Lower lobe of right lung (tissue), 2 donors: Measurements from ENCODE around the gene GSTO1. TPM values are rescaled to one million over a fixed set of nuclear protein-coding genes. Genes with fewer than 3 reads are reported as not detected.

Source experiments
- ATAC-seq, 2 donors: fragments of 200-7000 bp; cut with Tn5 transposase; one replicate each; pipeline ENCODE4 v1.9.1; 2020 to 2022; ENCODE audit warnings: mild to moderate bottlenecking in 2 of 2, moderate library complexity in 2 of 2
- DNase-seq: peaks from one replicate; pipeline ENCODE4 v3.0.0-alpha.2; 2020
- H3K27ac ChIP-seq: fragments of 200-600 bp; one replicate; pipeline ENCODE4 v1.8.0; 2022
- H3K27me3 ChIP-seq: fragments of 200-600 bp; one replicate; pipeline ENCODE4 v1.8.0; 2022; ENCODE audit warnings: low read depth
- H3K36me3 ChIP-seq: fragments of 200-600 bp; one replicate; pipeline ENCODE4 v1.8.0; 2022; ENCODE audit warnings: mild to moderate bottlenecking
- H3K4me1 ChIP-seq: fragments of 200-600 bp; one replicate; pipeline ENCODE4 v1.8.0; 2022
- H3K4me3 ChIP-seq: fragments of 200-600 bp; one replicate; pipeline ENCODE4 v1.8.0; 2022; ENCODE audit warnings: mild to moderate bottlenecking
- H3K9me3 ChIP-seq: fragments of 200-600 bp; one replicate; pipeline ENCODE4 v1.8.0; 2022
- intact Hi-C: fragments of 100-400 bp; cut with DNase I; formaldehyde crosslinking; loops from one replicate; pipeline ENCODE4 v1.11.0; 2022
- total RNA-seq: library from RNA; stranded (reverse); fragmentation: NEBNext Ultra II Directional; extraction: Animal tissue kit (Norgen Biotek cat#: 25700); gene quantifications from one replicate; pipeline ENCODE4 v1.2.1, GENCODE V29; 2021
- TF ChIP-seq, protein P1 (sequence below): fragments of 200-600 bp; IDR thresholded peaks from one replicate; pipeline ENCODE4 v1.8.0; 2022; ENCODE audit warnings: antibody characterized with exemption, mild to moderate bottlenecking
- donor health status: DM: no; HTN: yes; CAD: no; lungs with severe emphysema.

Gene GSTO1
- total RNA-seq, 1 donor from 2014 or later, result 133 TPM

GRCh38 chr10:104256335-104256961, 1.8 kb downstream of the GSTO1 start:
- Histone ChIP-seq H3K4me1 (peaks cover 65% of the 10 kb centered on the region), H3K4me3 (peak overlapping the region; percentile 75), H3K27me3 (no peaks in the 10 kb centered on the region), H3K9me3 (no peaks in the 10 kb centered on the region), H3K27ac (peak overlapping the region; percentile 98), H3K36me3 (peaks cover 44% of the 10 kb centered on the region)
- TF ChIP-seq, protein P1, sequence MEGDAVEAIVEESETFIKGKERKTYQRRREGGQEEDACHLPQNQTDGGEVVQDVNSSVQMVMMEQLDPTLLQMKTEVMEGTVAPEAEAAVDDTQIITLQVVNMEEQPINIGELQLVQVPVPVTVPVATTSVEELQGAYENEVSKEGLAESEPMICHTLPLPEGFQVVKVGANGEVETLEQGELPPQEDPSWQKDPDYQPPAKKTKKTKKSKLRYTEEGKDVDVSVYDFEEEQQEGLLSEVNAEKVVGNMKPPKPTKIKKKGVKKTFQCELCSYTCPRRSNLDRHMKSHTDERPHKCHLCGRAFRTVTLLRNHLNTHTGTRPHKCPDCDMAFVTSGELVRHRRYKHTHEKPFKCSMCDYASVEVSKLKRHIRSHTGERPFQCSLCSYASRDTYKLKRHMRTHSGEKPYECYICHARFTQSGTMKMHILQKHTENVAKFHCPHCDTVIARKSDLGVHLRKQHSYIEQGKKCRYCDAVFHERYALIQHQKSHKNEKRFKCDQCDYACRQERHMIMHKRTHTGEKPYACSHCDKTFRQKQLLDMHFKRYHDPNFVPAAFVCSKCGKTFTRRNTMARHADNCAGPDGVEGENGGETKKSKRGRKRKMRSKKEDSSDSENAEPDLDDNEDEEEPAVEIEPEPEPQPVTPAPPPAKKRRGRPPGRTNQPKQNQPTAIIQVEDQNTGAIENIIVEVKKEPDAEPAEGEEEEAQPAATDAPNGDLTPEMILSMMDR, result no peak
- intact Hi-C loops, result no loop called here
- DNase-seq (no peak), ATAC-seq (no peak)

GRCh38 chr10:104257235-104257634, 2.5 kb downstream of the GSTO1 start:
- DNase-seq, result no peak
- Histone ChIP-seq H3K9me3 (no peaks in the 10 kb centered on the region), H3K36me3 (peaks cover 52% of the 10 kb centered on the region), H3K4me3 (no peak overlapping the region), H3K4me1 (peaks cover 65% of the 10 kb centered on the region), H3K27ac (no peak overlapping the region), H3K27me3 (no peaks in the 10 kb centered on the region)
- ATAC-seq, result no peak
- intact Hi-C loops, result no loop called here
- TF ChIP-seq, protein P1, result no peak

- Histone ChIP-seq H3K27ac (no peak overlapping the region), H3K27me3 (no peaks in the 10 kb centered on the region), H3K4me3 (no peak overlapping the region), H3K4me1 (peaks cover 65% of the 10 kb centered on the region), H3K36me3 (peaks cover 61% of the 10 kb centered on the region), H3K9me3 (no peaks in the 10 kb centered on the region)
- ATAC-seq (no peak), DNase-seq (no peak)
- TF ChIP-seq, protein P1, result no peak
- intact Hi-C loops, result no loop called here
Measured at GRCh38 chr10:104258209-104258608, 3.5 kb downstream of the GSTO1 start.

- Histone ChIP-seq H3K4me1 (peaks cover 56% of the 10 kb centered on the region), H3K36me3 (peaks cover 74% of the 10 kb centered on the region), H3K27ac (peak overlapping the region; percentile 25), H3K4me3 (no peak overlapping the region), H3K9me3 (no peaks in the 10 kb centered on the region), H3K27me3 (no peaks in the 10 kb centered on the region)
- ATAC-seq, result no peak
- intact Hi-C loops, result no loop called here
- DNase-seq, result no peak
- TF ChIP-seq, protein P1, result no peak
Measured at GRCh38 chr10:104259456-104259855, 4.8 kb downstream of the GSTO1 start.

- H3K9me3 ChIP-seq, result no peaks in the 10 kb centered on the region
- intact Hi-C loops, result no loop called here
- no peak for DNase-seq
- peaks cover 56% of the 10 kb centered on the region for H3K4me1 ChIP-seq
- peaks cover 81% of the 10 kb centered on the region for H3K36me3 ChIP-seq
- H3K27me3 ChIP-seq, result no peaks in the 10 kb centered on the region
- peak overlapping the region; percentile 25 for H3K27ac ChIP-seq
- ATAC-seq, result no peak
- TF ChIP-seq, protein P1, result no peak
- H3K4me3 ChIP-seq, result no peak overlapping the region
Measured at GRCh38 chr10:104259999-104260774, 5.5 kb downstream of the GSTO1 start.
